Fibroblast of mammary gland (primary cell): ENCODE measurements around the gene DIP2A.
"Not testable (repeated sequence)": the region's sequence is repeated elsewhere in the genome, so short reads cannot be mapped to it uniquely, and the experiment has no call there.

Source experiments
- DNase-seq: peaks from one replicate; pipeline ENCODE4 v3.0.0-alpha.2; 2010; ENCODE audit warnings: low read depth
- H3K4me3 ChIP-seq: 2 replicates; pipeline ENCODE4 v1.5.1; 2011; ENCODE audit warnings: low read depth, mild to moderate bottlenecking, low read length, moderate library complexity; ENCODE audit not compliant: control insufficient read depth
- CTCF ChIP-seq: conservative IDR thresholded peaks from 2 replicates; pipeline ENCODE4 v1.5.1; 2011; ENCODE audit warnings: low read depth, low read length, inconsistent platforms; ENCODE audit not compliant: control insufficient read depth, insufficient read depth

Gene DIP2A

GRCh38 chr21:46517361-46517760 lies 58.7 kb downstream of the DIP2A start:
- no peak overlapping the region for H3K4me3 ChIP-seq
- no peak for TF ChIP-seq CTCF
- DNase-seq: peak; percentile 20

GRCh38 chr21:46518983-46519583 lies 60.4 kb downstream of the DIP2A start:
- no peak for TF ChIP-seq CTCF
- DNase-seq: no peak
- H3K4me3 ChIP-seq: no peak overlapping the region

GRCh38 chr21:46527393-46527792 lies 68.7 kb downstream of the DIP2A start:
- peak; percentile 6 for DNase-seq
- not testable (repeated sequence) for H3K4me3 ChIP-seq

GRCh38 chr21:46527801-46528200 lies 69.1 kb downstream of the DIP2A start:
- TF ChIP-seq CTCF: no peak
- no peak for DNase-seq

GRCh38 chr21:46532080-46532479 lies 73.4 kb downstream of the DIP2A start:
- TF ChIP-seq CTCF: no peak
- no peak for DNase-seq
- H3K4me3 ChIP-seq: no peak overlapping the region

More at GRCh38 chr21:46527801-46528200, 69.1 kb downstream of the DIP2A start:
- no peak overlapping the region for H3K4me3 ChIP-seq

- no peak for DNase-seq
- no peak overlapping the region for H3K4me3 ChIP-seq
- no peak for TF ChIP-seq CTCF
Observed at GRCh38 chr21:46537026-46537425, 78.3 kb downstream of the DIP2A start.

GRCh38 chr21:46538262-46538661 lies 79.6 kb downstream of the DIP2A start:
- DNase-seq: no peak
- TF ChIP-seq CTCF: no peak
- no peak overlapping the region for H3K4me3 ChIP-seq
